ENCODE data around the gene MTREX.

DNA sequence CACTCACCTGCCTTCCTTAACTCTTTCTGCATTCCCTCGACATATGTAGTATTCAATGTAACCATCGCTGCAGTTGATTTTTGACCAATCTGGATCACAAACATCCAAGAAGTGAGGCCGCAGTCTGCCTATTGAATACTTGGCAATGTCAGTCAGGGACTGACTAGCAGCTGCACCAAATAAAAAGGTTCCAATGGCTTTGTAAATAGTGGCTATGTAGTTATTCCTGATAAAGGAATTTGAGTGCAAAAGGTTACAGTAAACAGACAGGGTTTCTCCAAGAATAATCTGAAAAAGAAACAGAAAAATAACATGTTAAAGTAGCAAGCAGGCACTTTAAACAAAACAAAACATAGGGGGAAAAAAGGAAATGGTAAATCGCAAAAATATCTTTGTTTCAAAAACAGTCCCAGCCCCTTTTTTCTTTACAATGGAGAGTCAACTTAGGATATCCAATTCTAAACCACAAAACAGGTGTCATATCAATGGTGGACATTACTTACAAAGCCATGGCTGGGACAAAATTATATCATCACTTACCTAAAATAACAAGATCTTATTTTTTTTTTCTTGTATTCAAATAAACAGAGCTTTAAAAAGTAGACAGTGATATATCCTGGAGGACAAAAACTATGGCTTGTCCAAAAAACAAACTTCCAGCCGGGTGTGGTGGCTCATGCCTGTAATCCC, 160.2 kb downstream of the MTREX start:
- TF ChIP-seq EP300 (IDR thresholded peaks at IDR 0.05; ENCODE audit: borderline replicate concordance) = no peak
- no peak for TF ChIP-seq TEAD4 (IDR thresholded peaks at IDR 0.05)
- no peak for TF ChIP-seq CREB1 (IDR thresholded peaks at IDR 0.05; ENCODE audit: low read depth)
- TF ChIP-seq ZBTB7A (IDR thresholded peaks at IDR 0.05; ENCODE audit: low read depth) = no peak
- TF ChIP-seq FOXM1 (IDR thresholded peaks at IDR 0.05; ENCODE audit: borderline replicate concordance, low read depth) = no peak
- TF ChIP-seq, protein P1, sequence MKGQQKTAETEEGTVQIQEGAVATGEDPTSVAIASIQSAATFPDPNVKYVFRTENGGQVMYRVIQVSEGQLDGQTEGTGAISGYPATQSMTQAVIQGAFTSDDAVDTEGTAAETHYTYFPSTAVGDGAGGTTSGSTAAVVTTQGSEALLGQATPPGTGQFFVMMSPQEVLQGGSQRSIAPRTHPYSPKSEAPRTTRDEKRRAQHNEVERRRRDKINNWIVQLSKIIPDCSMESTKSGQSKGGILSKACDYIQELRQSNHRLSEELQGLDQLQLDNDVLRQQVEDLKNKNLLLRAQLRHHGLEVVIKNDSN (IDR thresholded peaks at IDR 0.05) = no peak
- TF ChIP-seq, protein P2, sequence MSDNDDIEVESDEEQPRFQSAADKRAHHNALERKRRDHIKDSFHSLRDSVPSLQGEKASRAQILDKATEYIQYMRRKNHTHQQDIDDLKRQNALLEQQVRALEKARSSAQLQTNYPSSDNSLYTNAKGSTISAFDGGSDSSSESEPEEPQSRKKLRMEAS (IDR thresholded peaks at IDR 0.05) = no peak
- no peak for TF ChIP-seq YY1 (IDR thresholded peaks at IDR 0.05; ENCODE audit: low read depth)
- TF ChIP-seq, protein P3, sequence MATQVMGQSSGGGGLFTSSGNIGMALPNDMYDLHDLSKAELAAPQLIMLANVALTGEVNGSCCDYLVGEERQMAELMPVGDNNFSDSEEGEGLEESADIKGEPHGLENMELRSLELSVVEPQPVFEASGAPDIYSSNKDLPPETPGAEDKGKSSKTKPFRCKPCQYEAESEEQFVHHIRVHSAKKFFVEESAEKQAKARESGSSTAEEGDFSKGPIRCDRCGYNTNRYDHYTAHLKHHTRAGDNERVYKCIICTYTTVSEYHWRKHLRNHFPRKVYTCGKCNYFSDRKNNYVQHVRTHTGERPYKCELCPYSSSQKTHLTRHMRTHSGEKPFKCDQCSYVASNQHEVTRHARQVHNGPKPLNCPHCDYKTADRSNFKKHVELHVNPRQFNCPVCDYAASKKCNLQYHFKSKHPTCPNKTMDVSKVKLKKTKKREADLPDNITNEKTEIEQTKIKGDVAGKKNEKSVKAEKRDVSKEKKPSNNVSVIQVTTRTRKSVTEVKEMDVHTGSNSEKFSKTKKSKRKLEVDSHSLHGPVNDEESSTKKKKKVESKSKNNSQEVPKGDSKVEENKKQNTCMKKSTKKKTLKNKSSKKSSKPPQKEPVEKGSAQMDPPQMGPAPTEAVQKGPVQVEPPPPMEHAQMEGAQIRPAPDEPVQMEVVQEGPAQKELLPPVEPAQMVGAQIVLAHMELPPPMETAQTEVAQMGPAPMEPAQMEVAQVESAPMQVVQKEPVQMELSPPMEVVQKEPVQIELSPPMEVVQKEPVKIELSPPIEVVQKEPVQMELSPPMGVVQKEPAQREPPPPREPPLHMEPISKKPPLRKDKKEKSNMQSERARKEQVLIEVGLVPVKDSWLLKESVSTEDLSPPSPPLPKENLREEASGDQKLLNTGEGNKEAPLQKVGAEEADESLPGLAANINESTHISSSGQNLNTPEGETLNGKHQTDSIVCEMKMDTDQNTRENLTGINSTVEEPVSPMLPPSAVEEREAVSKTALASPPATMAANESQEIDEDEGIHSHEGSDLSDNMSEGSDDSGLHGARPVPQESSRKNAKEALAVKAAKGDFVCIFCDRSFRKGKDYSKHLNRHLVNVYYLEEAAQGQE (IDR thresholded peaks at IDR 0.05; ENCODE audit: low read depth) = no peak
- no peak for TF ChIP-seq TAF1 (IDR thresholded peaks at IDR 0.05; ENCODE audit: low read depth)
